Heart left ventricle (tissue), 13 donors: ENCODE measurements around the gene ZNF662.

Experiments used
- CTCF ChIP-seq, 12 donors: fragments of 200-600 bp; sonication (generic) in 4 of 12; IDR thresholded peaks; one replicate each; pipeline versions ENCODE4 v1.5.0 to v1.8.0; 2018 to 2022; ENCODE audit warnings: antibody characterized with exemption in 12 of 12, mild to moderate bottlenecking in 5 of 12
- POLR2A ChIP-seq, 2 donors: fragments of 450-650 bp; IDR thresholded peaks; one replicate each; pipeline ENCODE4 v1.6.1; 2017; ENCODE audit warnings: antibody characterized with exemption in 2 of 2, mild to moderate bottlenecking in 2 of 2, moderate library complexity in 2 of 2
- donor health status: ischemic (EF 13 %, LVEDD 7.1; RV severe dilation, severe dysfunction).
- donor health status: DM: no; HTN: yes; CAD: no.
- donor health status: DM: no; HTN: no; CAD: no.
- donor health status: ischemic (EF 25% LVEDD 6.9; RV normal size, moderate dysfunction).
- donor health status: ischemic (EF 25% LVEDD 5.7; RV mildly dilated, moderate dysfunction).
- donor health status: ischemic (EF 35%, LVEDD 5.7; RV mildly dilated, moderate dysfunction).
- donor health status: nonischemic (EF 11% LVEDD 7.7; RV severe dilation, severe dysfunction).
- donor health status: DM: yes; HTN: yes; CAD: no.
- donor health status: PGD.
- donor health status: ischemic (EF 29% LVEDD 5.4; RV normal size, mild dysfunction).
- donor health status: nonischemic (EF 23%, LVEDD 6.1; RV moderate dilation, normal function).

GRCh38 chr3:42905740-42906069 lies 237 bp upstream of the ZNF662 start:
- TF ChIP-seq POLR2A (IDR thresholded peaks at IDR 0.05) = no peak
- no peak for TF ChIP-seq CTCF (IDR thresholded peaks at IDR 0.05)
